GM20000 (cell line): ENCODE results near the gene CLGN.

Source experiments
- DNase-seq: peaks from one replicate; pipeline ENCODE4 v3.0.0; 2012; ENCODE audit warnings: low spot score
- CTCF ChIP-seq: IDR thresholded peaks from 2 replicates; pipeline ENCODE4 v1.5.1; 2012; ENCODE audit warnings: mild to moderate bottlenecking, control low read depth; ENCODE audit errors: extremely low read depth, missing control alignments

Gene CLGN

DNA sequence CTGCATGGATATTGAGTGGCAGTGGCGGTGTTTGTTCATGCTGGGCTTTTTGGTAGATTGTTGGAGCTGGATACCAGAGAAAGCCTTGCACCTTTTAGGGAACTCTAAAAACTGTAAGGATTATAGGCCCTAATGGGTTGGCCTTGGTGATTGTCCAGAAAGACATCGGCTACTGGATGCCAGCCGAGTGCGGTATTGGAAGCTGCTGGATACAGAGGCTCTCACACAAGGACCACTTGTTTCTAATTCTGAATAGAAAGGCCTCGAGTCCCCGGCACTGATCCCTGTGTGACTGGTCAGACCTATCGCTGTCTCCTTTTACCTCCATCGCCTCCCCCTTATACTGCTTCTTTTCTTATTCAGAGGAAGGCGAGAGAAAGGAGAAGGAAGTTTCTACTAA lies 81.3 kb downstream of the CLGN start:
- DNase-seq, result no peak
- no peak for TF ChIP-seq CTCF

GRCh38 chr4:140344621-140345020 lies 82.8 kb downstream of the CLGN start:
- no peak for TF ChIP-seq CTCF

GRCh38 chr4:140344101-140344500 lies 83.3 kb downstream of the CLGN start:
- no peak for TF ChIP-seq CTCF
- DNase-seq, result no peak

More at GRCh38 chr4:140344621-140345020, 82.8 kb downstream of the CLGN start:
- no peak for DNase-seq

- no peak for DNase-seq
- no peak for TF ChIP-seq CTCF
Measured at GRCh38 chr4:140343303-140343702, 84.1 kb downstream of the CLGN start.

- TF ChIP-seq CTCF, result no peak
- DNase-seq, result no peak
Measured at GRCh38 chr4:140342620-140343019, 84.8 kb downstream of the CLGN start.
